Psoas muscle (tissue), 8 donors: ENCODE measurements around the gene MS4A12. TPM values are rescaled to one million over a fixed set of nuclear protein-coding genes. Genes with fewer than 3 reads are reported as not detected.
"Not testable (repeated sequence)": the region's sequence is repeated elsewhere in the genome, so short reads cannot be mapped to it uniquely, and the experiment has no call there.

ENCODE experiments used
- ATAC-seq, 4 donors: fragments of 200-7000 bp; cut with Tn5 transposase; one replicate each; pipeline ENCODE4 v1.9.1; 2020; ENCODE audit warnings: moderate library complexity in 3 of 4, mild to moderate bottlenecking in 2 of 4
- DNase-seq, 2 donors: peaks; one replicate each; pipeline ENCODE4 v3.0.0-alpha.2; 2020
- H3K27ac ChIP-seq: fragments of 200-600 bp; one replicate; pipeline ENCODE4 v1.8.0; 2022
- H3K27me3 ChIP-seq, 3 donors: fragments of 200-600 bp in 1 of 3; one replicate each; pipeline versions ENCODE4 v1.6.1 to v1.8.0; 2013 to 2022; ENCODE audit warnings: low read length in 2 of 3, mild to moderate bottlenecking in 2 of 3, moderate library complexity in 1 of 3; ENCODE audit not compliant: insufficient read depth in 3 of 3
- H3K36me3 ChIP-seq, 2 donors: fragments of 200-600 bp in 1 of 2; one replicate each; pipeline versions ENCODE4 v1.6.1 to v1.8.0; 2013 to 2022; ENCODE audit warnings: low read depth in 1 of 2, mild to moderate bottlenecking in 1 of 2, moderate library complexity in 1 of 2; ENCODE audit not compliant: insufficient read depth in 1 of 2
- H3K4me1 ChIP-seq: fragments of 200-600 bp; one replicate; pipeline ENCODE4 v1.8.0; 2022
- H3K4me3 ChIP-seq: fragments of 200-600 bp; one replicate; pipeline ENCODE4 v1.8.0; 2022; ENCODE audit warnings: mild to moderate bottlenecking
- H3K9me3 ChIP-seq: fragments of 200-600 bp; one replicate; pipeline ENCODE4 v1.8.0; 2022
- CTCF ChIP-seq: fragments of 200-600 bp; IDR thresholded peaks from one replicate; pipeline ENCODE4 v1.8.0; 2022; ENCODE audit warnings: antibody characterized with exemption
- WGBS, 3 donors: extraction: QIAGEN DNeasy Blood & Tissue Kit; methylation state at CpG; one replicate each; pipeline versions ENCODE4 v1.1.6 to v1.1.7; 2013; 5-methylcytosine and 5-hydroxymethylcytosine counted together
- intact Hi-C, 2 donors: fragments of 100-400 bp; cut with DNase I; formaldehyde crosslinking; loops; one replicate each; pipeline versions ENCODE4 v1.11.0 to v1.14.2; 2022
- polyA plus RNA-seq, 3 donors: library from polyadenylated mRNA; stranded (reverse); fragments of 200-250 nt; gene quantifications; one replicate each; pipeline ENCODE4 v1.2.3, GENCODE V29; 2013
- total RNA-seq, 4 donors: library from RNA; stranded (reverse); fragmentation: NEBNext Ultra II Directional in 2 of 4; extraction: Animal tissue kit (Norgen Biotek cat#: 25700) in 2 of 4; gene quantifications; one replicate each; pipeline versions ENCODE4 v1.2.1 to v1.2.4, GENCODE V29; 2021 to 2023
- donor health status: healthy with polysubstance abuse.
- donor health status: DM: no; HTN: no; CAD: no; lungs with moderate emphysema.
- donor health status: Bipolar disorder and iron deficiency.
- donor health status: healthy.
- donor health status: DM: yes; HTN: yes; CAD: no.
- donor health status: DM: no; HTN: no; CAD: no.
- donor health status: DM: no; HTN: no; CAD: no.
- donor health status: DM: yes; HTN: yes; CAD: no.

The MS4A12 gene
- total and polyA plus RNA-seq, 7 donors, result not detected

- no peaks in the 10 kb centered on the region for H3K27me3 ChIP-seq
- no peak for TF ChIP-seq CTCF
- intact Hi-C loops, result no loop called here
- ATAC-seq, result no peak
- no peak for DNase-seq
- H3K4me1 ChIP-seq, result no peaks in the 10 kb centered on the region
- 39 to 48% (median 41%) methylated on average over 4 of the region's 4 CpGs for WGBS, 3 donors
- no peak overlapping the region for H3K4me3 ChIP-seq
- no peaks in the 10 kb centered on the region for H3K9me3 ChIP-seq
- no peaks in the 10 kb centered on the region for H3K36me3 ChIP-seq
- H3K27ac ChIP-seq, result no peak overlapping the region
Observed at GRCh38 chr11:60498853-60499252, 6.3 kb downstream of the MS4A12 start.

DNA sequence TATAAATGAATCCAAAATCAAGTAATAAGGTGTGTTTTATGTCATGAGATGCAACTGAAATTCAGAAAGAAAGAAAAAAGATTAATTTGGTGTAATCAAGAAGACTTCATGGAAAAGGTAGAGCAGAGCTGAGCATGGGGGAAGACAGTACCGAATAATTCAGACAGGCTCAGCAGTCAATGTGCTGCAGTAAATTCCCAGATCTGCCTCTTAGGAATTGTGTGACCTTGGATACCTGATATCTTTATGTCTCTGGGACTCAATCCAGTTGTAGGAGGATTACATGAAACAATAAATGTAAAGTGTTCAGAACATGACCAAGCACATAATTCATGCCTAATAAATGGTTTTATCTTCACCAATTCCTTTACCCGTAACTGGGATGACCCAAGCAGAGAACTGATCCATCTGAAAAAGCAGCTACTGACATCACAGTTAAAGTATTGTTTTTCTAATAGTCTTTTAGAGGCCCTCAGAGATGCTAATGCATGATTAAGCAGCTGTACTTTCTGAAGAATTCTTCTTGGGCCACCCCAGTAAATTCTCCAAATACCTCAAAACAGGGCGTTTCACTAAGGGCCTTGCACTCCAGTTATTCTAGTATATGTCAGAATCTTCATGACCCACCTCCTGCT is 7.8 kb downstream of the MS4A12 start:
- Histone ChIP-seq H3K27me3 (no peaks in the 10 kb centered on the region), H3K27ac (no peak overlapping the region), H3K36me3 (no peaks in the 10 kb centered on the region), H3K9me3 (no peaks in the 10 kb centered on the region), H3K4me1 (no peaks in the 10 kb centered on the region), H3K4me3 (no peak overlapping the region)
- DNase-seq (no peak), ATAC-seq (no peak)
- WGBS, 3 donors, result 31 to 32% (median 32%) methylated on average over 3 of the region's 3 CpGs
- TF ChIP-seq CTCF, result no peak
- intact Hi-C loops, result no loop called here

DNA sequence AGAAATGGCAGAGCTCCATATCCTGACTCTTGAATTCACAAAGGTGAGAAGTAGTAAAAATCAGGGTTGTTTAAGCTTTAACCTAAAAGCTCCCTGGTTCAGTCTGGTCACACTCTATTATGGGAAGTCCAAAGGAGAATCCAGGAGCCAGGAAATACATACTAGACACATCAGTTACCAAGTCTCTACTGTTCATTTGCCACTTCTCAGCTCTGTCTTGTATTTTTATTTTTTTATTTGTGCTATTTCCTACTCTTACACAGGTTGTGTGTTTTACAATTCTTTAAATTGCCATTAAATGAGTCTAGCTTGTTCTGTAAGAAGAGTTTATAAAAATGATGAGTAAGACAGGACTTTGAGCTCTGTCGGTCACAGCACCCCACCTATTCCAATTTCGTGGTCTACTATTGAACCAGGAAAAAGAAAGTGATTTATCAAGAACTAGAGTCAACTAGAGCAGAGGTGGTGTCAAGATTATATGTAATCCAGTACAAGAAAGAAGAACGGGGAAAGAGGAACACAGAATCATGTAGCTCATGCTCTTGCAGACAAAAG is 9.7 kb downstream of the MS4A12 start:
- Histone ChIP-seq H3K4me1 (no peaks in the 10 kb centered on the region), H3K27me3 (no peaks in the 10 kb centered on the region), H3K27ac (no peak overlapping the region), H3K9me3 (no peaks in the 10 kb centered on the region), H3K4me3 (no peak overlapping the region), H3K36me3 (no peaks in the 10 kb centered on the region)
- TF ChIP-seq CTCF, result no peak
- DNase-seq (no peak), ATAC-seq (no peak)
- intact Hi-C loops, result no loop called here
- 62 to 71% (median 65%) methylated on average over 3 of the region's 3 CpGs for WGBS, 3 donors

- Histone ChIP-seq H3K27ac (no peak overlapping the region), H3K4me3 (no peak overlapping the region), H3K36me3 (no peaks in the 10 kb centered on the region), H3K4me1 (no peaks in the 10 kb centered on the region), H3K27me3 (no peaks in the 10 kb centered on the region), H3K9me3 (no peaks in the 10 kb centered on the region)
- ATAC-seq, result no peak
- WGBS, 3 donors, result 81 to 85% (median 83%) methylated on average over 3 of the region's 3 CpGs
- intact Hi-C loops, result no loop called here
- no peak for DNase-seq
- TF ChIP-seq CTCF, result no peak
Observed at GRCh38 chr11:60504219-60504905, 11.8 kb downstream of the MS4A12 start.

DNA sequence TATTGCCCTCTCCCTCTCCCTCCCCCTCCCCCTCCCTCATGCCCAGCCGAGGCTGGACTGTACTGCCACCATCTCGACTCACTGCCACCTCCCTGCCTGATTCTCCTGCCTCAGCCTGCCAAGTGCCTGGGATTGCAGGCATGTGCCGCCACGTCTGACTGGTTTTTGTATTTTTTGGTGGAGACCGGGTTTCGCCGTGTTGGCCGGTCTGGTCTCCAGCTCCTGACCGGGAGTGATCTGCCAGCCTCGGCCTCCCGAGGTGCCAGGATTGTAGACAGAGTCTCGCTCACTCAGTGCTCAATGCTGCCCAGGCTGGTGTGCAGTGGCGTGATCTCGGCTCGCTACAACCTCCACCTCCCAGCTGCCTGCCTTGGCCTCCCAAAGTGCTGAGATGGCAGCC is 17.0 kb downstream of the MS4A12 start:
- intact Hi-C loops, H3K27ac ChIP-seq, DNase-seq, H3K4me3 ChIP-seq, ATAC-seq, H3K9me3 ChIP-seq, H3K36me3 ChIP-seq, H3K4me1 ChIP-seq, H3K27me3 ChIP-seq: not testable (repeated sequence)
- 75 to 79% (median 79%) methylated on average over 15 of the region's 15 CpGs for WGBS, 3 donors

DNA sequence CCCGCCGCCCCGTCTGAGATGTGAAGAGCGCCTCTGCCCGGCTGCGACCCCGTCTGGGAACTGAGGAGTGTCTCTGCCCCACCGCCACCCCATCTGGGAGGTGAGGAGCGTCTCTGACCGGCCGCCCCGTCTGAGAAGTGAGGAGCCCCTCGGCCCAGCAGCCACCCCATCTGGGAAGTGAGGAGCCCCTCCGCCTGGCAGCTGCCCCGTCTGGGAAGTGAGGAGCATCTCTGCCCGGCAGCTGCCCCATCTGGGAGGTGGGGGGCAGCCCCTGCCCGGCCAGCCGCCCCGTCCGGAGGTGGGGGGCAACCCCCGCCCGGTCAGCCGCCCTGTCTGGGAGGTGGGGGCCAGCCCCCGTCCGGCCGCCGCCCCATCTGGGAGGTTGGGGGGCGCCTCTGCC is 17.6 kb downstream of the MS4A12 start:
- 93 to 94% (median 93%) methylated on average over 22 to 28 of the region's 28 CpGs for WGBS, 3 donors
- intact Hi-C loops, result not testable (repeated sequence)

More for the DNA sequence above, 17.6 kb downstream of the MS4A12 start:
- H3K36me3 ChIP-seq, H3K27ac ChIP-seq, ATAC-seq, H3K9me3 ChIP-seq, DNase-seq, H3K4me3 ChIP-seq, H3K27me3 ChIP-seq, H3K4me1 ChIP-seq: not testable (repeated sequence)
